UCSD-AML1 (cell line): ENCODE measurements around the gene BPHL.
"Not testable (repeated sequence)": the region's sequence is repeated elsewhere in the genome, so short reads cannot be mapped to it uniquely, and the experiment has no call there.

Experiments
- DNase-seq: peaks from one replicate; lab custom pipeline; 2025; ENCODE audit not compliant: unreplicated experiment; lab: John Stamatoyannopoulos, UW

BPHL gene

GRCh38 chr6:3176562-3177355, 58.2 kb downstream of the BPHL start:
- no peak for DNase-seq

- DNase-seq = not testable (repeated sequence)
These were observed 60.2 kb downstream of the BPHL start for GRCh38 chr6:3178666-3179065.

GRCh38 chr6:3179945-3180344, 61.4 kb downstream of the BPHL start:
- DNase-seq = not testable (repeated sequence)

GRCh38 chr6:3181105-3181504, 62.6 kb downstream of the BPHL start:
- DNase-seq = no peak

- no peak for DNase-seq
These were observed 64.6 kb downstream of the BPHL start for GRCh38 chr6:3183066-3183465.

- no peak for DNase-seq
These were observed 68.5 kb downstream of the BPHL start for GRCh38 chr6:3186974-3187382.

- DNase-seq = no peak
These were observed 69.8 kb downstream of the BPHL start for GRCh38 chr6:3188262-3188661.

- DNase-seq = not testable (repeated sequence)
These were observed 70.7 kb downstream of the BPHL start for GRCh38 chr6:3189192-3189591.

- DNase-seq = no peak
These were observed 71.5 kb downstream of the BPHL start for GRCh38 chr6:3190056-3190455.

GRCh38 chr6:3190779-3191178, 72.3 kb downstream of the BPHL start:
- no peak for DNase-seq

- DNase-seq = no peak
These were observed 74.8 kb downstream of the BPHL start for GRCh38 chr6:3193102-3193849.

GRCh38 chr6:3194535-3195419, 76.3 kb downstream of the BPHL start:
- no peak for DNase-seq

- DNase-seq = no peak
These were observed 76.8 kb downstream of the BPHL start for GRCh38 chr6:3195420-3195694.

- no peak for DNase-seq
These were observed 77.4 kb downstream of the BPHL start for GRCh38 chr6:3195695-3196497.

GRCh38 chr6:3196770-3197169, 78.3 kb downstream of the BPHL start:
- DNase-seq = no peak

GRCh38 chr6:3197734-3198133, 79.2 kb downstream of the BPHL start:
- not testable (repeated sequence) for DNase-seq

GRCh38 chr6:3199382-3199781, 80.9 kb downstream of the BPHL start:
- DNase-seq = no peak

GRCh38 chr6:3200682-3201081, 82.2 kb downstream of the BPHL start:
- DNase-seq = no peak

GRCh38 chr6:3201388-3201787, 82.9 kb downstream of the BPHL start:
- no peak for DNase-seq
